T-helper 17 cell (primary cell): Measurements from ENCODE around the gene STYXL1. TPM values are rescaled to one million over a fixed set of nuclear protein-coding genes. Genes with fewer than 3 reads are reported as not detected.

Experiments
- ATAC-seq: fragments of 150-1000 bp; cut with Tn5 transposase; 2 replicates; pipeline ENCODE4 v1.10.0; 2021; ENCODE audit warnings: mild to moderate bottlenecking, moderate library complexity
- DNase-seq, 3 donors: peaks; one replicate each; pipeline versions ENCODE4 v3.0.0 to v3.0.0-alpha.2; 2020 to 2021
- H3K9me3 ChIP-seq: one replicate; pipeline ENCODE4 v1.7.0; 2013; ENCODE audit warnings: low read length, mild to moderate bottlenecking; ENCODE audit not compliant: control insufficient read depth, poor library complexity, severe bottlenecking
- H3K27ac Mint-ChIP-seq: one replicate; pipeline ENCODE4 v1.8.0; 2022; ENCODE audit warnings: mild to moderate bottlenecking, moderate library complexity, mixed read lengths
- H3K27me3 Mint-ChIP-seq: one replicate; pipeline ENCODE4 v1.8.0; 2022; ENCODE audit warnings: mixed read lengths
- H3K36me3 Mint-ChIP-seq: one replicate; pipeline ENCODE4 v1.8.0; 2022; ENCODE audit warnings: low read depth, mixed read lengths
- H3K4me1 Mint-ChIP-seq: one replicate; pipeline ENCODE4 v1.8.0; 2022; ENCODE audit warnings: mild to moderate bottlenecking, mixed read lengths
- H3K4me3 Mint-ChIP-seq: one replicate; pipeline ENCODE4 v1.8.0; 2022; ENCODE audit warnings: mild to moderate bottlenecking, moderate library complexity, mixed read lengths
- total RNA-seq, 4 donors: library from RNA in 2 of 4; stranded (reverse) in 2 of 4; gene quantifications; one replicate each; pipeline ENCODE4 v1.2.3 and lab custom pipeline; 2022 to 2026

STYXL1 gene
- total RNA-seq, 2 donors from 2014 or later, result 9.0 to 16.5 TPM

DNA sequence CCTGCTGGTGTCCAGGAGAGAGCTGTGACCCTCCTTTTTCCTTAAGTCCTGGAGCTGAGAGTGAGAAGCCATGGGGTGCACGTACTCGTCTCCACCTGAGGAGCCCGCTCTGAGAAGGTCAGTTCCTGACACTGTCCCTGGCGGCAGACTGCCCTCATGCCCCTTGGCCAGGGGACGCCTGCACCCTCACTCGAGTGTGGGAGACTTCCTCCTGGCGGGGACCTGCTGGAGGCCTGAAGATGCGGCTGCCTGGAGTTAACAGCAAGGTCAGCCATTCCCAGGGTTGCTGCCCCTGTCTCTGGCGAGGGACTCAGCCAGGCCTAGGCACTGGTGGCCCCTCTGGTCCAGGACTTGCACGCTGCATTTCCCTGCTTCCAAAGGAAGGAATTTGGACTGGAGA, 79.8 kb downstream of the STYXL1 start:
- Mint-ChIP-seq H3K4me3 (no peak overlapping the region), H3K36me3 (peaks cover 7% of the 10 kb centered on the region), H3K27ac (no peak overlapping the region), H3K27me3 (no peaks in the 10 kb centered on the region), H3K4me1 (peaks cover 11% of the 10 kb centered on the region)
- no peaks in the 10 kb centered on the region for H3K9me3 ChIP-seq
- ATAC-seq (no peak), DNase-seq (no peak)

DNA sequence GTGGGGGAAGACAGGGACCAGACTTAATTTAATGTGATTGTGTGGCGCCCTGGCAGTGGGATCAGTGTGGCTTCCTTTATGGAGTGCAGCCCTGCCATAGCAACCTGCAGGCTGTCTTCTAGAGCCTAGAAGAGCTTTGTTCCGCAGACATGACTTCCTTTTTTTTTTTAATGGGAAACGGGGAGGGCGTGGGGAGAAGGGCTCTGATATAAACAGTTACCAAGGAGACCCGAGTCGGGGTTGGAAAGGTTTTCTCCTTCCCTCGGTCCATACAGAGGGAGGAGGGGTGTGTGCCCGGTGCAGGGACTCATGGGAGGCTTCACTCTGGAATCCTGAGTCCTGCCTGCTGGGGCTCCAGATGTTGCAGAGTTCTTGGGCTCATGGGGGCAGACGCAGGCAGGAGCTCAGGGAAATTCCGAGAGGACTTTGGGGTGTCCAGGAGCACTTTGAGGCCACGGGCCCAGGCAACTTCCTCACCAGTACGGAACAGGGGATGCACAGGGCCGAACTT, 80.3 kb downstream of the STYXL1 start:
- Mint-ChIP-seq H3K4me3 (no peak overlapping the region), H3K36me3 (peaks cover 9% of the 10 kb centered on the region), H3K27me3 (no peaks in the 10 kb centered on the region), H3K27ac (no peak overlapping the region), H3K4me1 (peaks cover 16% of the 10 kb centered on the region)
- ATAC-seq (no peak), DNase-seq (no peak)
- no peaks in the 10 kb centered on the region for H3K9me3 ChIP-seq

DNA sequence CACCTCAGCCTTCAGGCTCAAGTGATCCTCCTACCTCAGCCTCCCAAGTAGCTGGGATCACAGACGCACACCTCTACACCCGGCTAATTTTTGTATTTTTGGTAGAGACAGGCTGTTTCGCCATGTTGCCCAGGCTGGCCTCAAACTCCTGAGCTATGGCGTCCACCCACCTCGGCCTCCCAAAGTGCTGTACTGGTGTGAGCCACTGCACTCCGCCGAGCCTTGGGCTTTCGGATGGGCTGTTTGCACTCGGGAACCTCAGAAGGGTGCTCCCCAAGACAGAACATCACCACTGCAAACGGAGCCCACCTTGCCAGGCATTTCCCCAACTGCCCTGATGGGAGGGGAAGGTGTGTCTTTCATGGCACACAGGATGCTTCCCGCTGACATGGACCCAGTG, 80.7 kb downstream of the STYXL1 start:
- Mint-ChIP-seq H3K27me3 (no peaks in the 10 kb centered on the region), H3K4me1 (peaks cover 17% of the 10 kb centered on the region), H3K4me3 (no peak overlapping the region), H3K27ac (no peak overlapping the region), H3K36me3 (peaks cover 7% of the 10 kb centered on the region)
- no peaks in the 10 kb centered on the region for H3K9me3 ChIP-seq
- ATAC-seq (no peak), DNase-seq (no peak)

DNA sequence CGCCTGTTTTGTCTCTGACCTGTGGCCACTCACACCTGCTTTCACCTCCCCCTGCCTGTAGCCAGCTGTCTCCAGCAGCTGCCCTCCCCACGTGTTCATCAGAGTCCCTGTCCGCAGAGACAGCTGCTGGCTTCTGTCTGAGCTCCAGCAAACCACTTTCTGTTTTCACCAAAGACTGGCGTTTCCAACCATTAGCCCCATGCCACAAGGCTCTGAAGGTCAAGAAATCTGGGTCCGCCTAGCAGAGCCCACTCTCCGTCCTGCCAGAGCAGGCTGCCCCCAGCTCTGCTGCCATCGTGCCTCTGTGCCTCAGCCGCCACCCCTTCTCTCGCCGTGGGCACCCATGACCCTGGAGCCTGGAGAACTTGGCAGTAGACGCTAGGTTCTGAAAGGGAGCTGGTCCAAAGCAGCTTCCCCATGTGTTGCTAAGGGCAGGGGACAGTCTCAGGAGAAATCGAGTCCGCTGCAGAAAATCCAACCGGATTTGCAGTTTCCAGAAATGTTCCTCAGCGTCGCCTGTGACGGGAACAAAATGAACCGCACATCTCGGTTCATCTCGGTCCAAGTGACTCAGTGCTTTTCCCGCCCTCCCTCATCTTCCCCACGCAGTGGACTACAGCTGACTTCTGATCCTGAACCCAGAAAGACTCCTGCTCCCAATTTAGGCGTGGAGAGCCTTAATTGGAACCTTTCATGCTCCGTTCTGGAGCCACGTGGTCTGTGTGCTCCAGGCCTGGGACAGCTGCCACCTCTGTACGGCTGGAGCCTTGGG, 81.4 kb downstream of the STYXL1 start:
- no peak for DNase-seq
- ATAC-seq, result no peak
- Mint-ChIP-seq H3K27ac (peak overlapping the region; percentile 21), H3K4me3 (no peak overlapping the region), H3K4me1 (peaks cover 16% of the 10 kb centered on the region), H3K36me3 (peaks cover 5% of the 10 kb centered on the region), H3K27me3 (no peaks in the 10 kb centered on the region)
- no peaks in the 10 kb centered on the region for H3K9me3 ChIP-seq

DNA sequence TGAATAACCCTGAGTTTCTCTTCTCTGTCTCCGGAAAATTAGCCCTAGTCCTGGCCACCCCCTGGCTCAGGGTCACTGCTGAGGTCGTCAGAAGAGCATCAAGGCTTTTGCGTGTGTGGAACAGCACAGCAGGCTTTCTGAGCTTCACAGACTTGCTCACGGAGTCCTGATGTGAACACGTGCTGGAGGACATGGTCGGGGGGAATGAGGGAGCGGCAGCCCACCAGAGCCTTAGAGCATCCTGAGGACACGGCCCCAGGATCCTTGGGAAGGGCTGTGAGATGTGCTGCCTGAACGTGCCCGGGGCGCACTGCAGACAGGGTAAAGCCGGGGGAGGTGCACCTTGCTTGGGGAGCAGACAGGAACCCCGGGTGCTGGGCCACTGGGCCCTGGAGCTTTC, 82.2 kb downstream of the STYXL1 start:
- Mint-ChIP-seq H3K36me3 (peaks cover 5% of the 10 kb centered on the region), H3K27me3 (no peaks in the 10 kb centered on the region), H3K27ac (no peak overlapping the region)

DNA sequence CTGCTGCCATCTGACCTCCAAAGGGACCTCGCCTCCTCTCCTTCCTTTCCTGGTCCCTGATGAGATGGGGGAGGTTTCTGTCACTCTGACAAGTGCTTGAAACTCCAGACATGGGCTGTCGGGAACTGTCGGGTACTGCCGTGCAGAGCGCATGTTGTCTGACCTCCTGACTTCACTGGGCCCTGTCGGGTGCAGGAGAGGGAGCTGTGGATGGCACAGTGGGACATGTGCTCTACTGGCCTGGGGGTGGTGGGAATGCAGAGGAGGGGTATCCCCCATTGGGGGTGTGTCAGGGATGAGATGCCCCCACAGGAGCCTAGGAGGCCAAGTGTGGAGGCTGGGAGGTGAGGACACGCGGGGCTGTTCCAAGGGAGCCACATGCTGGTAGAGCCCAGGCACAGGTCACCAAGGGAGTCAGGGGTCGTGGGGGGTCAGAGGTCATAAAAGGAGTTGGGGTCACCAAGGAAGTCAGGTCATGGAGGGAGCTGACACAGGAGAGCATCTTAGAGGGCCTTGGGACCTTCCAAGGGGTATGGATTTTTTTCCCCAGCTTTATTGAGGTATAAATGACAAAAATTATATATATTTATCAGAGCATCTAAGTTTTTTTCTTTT, 84.3 kb downstream of the STYXL1 start:
- Mint-ChIP-seq H3K4me3 (no peak overlapping the region), H3K27ac (no peak overlapping the region), H3K27me3 (no peaks in the 10 kb centered on the region), H3K36me3 (peaks cover 5% of the 10 kb centered on the region), H3K4me1 (peaks cover 11% of the 10 kb centered on the region)
- DNase-seq, result no peak
- no peak for ATAC-seq
- H3K9me3 ChIP-seq, result no peaks in the 10 kb centered on the region

More for the DNA sequence above, 82.2 kb downstream of the STYXL1 start:
- no peaks in the 10 kb centered on the region for H3K9me3 ChIP-seq
- ATAC-seq (no peak), DNase-seq (no peak)
- H3K4me1 Mint-ChIP-seq, result peaks cover 15% of the 10 kb centered on the region
- H3K4me3 Mint-ChIP-seq, result no peak overlapping the region

DNA sequence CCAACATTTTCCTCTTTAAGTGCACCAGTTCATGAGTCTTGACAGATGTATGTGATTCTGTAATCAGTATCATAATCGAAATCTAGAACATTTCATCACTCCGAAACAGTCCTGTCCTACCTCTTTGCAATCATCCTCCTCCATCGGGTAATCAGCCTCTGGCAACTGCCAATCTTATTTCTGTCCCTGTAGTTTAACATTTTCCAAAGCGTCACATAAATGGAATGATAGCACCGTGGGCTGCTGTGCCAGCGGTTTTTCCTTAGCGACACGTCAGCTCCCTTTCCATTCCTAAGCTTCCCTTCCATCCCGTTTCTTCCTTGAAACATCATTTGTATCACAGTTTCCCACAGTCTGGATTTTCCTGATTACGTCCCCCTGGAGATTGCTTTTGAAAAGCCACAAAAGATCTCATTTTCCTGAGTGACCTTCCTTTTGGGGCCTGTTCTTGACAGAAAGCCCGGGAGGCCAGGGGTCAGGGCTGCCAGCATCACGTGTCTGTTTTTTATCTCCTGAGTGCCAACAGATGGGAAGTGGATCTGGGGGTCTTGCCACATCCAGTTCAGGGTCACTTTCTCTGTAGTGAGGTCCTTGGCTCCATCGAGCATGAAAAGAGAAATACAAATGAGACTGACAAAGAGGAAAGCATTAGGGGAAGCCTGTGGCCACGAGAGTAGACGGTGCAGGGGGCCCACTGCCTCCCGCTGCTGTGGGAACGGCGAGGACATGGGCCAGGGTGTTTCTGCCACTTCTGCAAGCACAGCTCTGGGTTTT, 85.0 kb downstream of the STYXL1 start:
- ATAC-seq (no peak), DNase-seq (no peak)
- Mint-ChIP-seq H3K27me3 (no peaks in the 10 kb centered on the region), H3K4me3 (no peak overlapping the region), H3K4me1 (peaks cover 11% of the 10 kb centered on the region), H3K27ac (no peak overlapping the region), H3K36me3 (peaks cover 5% of the 10 kb centered on the region)
- H3K9me3 ChIP-seq, result no peaks in the 10 kb centered on the region

DNA sequence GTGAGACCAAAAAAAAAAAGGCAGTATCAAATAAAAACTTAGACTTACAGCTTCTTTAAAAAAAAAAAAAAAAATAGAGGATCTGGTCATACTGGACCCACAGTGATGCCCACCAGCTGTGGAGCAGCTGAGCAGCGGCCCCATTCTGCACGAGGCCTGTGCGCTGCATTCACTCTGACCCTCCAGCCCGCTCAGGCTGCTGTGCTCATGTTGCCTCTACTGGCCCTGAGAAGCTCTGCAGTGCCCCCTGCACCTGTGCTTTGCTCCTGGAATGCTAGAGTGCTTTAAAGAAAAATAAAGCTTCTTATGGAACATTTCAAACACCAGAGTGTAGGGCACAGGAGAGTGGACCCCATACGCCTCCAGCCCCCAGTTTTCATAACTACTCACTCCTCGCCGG, 86.6 kb downstream of the STYXL1 start:
- Mint-ChIP-seq H3K27me3 (no peaks in the 10 kb centered on the region), H3K4me1 (peaks cover 11% of the 10 kb centered on the region), H3K4me3 (no peak overlapping the region), H3K36me3 (peaks cover 5% of the 10 kb centered on the region), H3K27ac (no peak overlapping the region)
- DNase-seq (no peak), ATAC-seq (no peak)
- H3K9me3 ChIP-seq, result no peaks in the 10 kb centered on the region

DNA sequence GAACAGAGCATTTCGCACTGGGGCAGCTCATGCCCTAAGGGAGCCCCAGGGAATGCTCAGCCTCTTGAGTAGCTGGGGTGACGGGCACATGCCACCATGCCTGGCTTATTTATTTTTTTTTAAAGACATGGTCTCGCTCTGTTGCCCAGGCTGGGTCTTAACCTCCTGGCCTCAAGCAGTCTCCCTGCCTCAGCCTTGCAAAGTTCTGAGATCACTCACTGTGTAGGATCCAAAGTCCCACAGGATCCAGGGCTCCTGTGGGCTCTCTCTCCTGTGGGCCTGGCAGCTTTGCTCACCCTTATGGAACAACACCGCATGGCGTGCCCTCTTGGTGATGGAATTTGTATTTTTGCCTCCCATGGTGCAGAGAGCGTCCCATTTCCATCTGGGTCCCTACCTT, 87.4 kb downstream of the STYXL1 start:
- ATAC-seq (no peak), DNase-seq (no peak)
- Mint-ChIP-seq H3K4me3 (no peak overlapping the region), H3K36me3 (peaks cover 8% of the 10 kb centered on the region), H3K4me1 (peaks cover 8% of the 10 kb centered on the region), H3K27me3 (no peaks in the 10 kb centered on the region), H3K27ac (no peak overlapping the region)
- no peaks in the 10 kb centered on the region for H3K9me3 ChIP-seq

DNA sequence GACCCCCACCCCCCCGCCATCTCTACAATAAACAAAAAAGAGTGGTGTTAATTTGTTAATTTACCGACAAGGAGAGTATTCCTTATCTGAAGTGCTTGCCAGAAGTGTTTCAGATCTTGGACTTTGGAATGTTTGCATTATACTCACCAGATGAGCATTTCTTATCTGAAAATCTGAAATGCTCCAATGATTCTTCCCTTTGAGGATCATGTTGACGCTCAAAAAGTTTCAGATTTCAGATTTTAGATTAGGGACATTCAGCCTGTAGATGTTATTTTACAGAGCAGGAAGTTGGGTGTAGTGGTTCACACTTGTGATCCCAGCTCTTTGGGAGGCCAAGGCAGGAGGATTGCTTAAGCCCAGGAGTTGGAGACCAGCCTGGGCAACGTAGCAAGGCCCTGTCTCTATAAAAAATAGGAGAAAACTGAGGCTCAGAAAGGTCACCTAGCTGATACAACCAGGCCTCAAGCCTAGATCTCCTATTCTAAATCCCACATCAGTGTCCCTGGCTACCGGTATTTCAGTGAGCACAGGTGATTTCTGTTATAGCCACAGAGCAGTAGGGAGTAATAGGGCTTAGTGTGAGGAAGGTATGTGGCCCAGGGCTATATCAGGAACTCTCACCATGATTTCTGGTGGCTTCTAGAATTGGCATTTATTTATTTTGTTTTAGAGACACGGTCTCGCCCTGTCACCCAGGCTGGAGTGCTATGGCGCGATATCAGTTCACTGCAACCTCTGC, 88.8 kb downstream of the STYXL1 start:
- H3K4me1 Mint-ChIP-seq, result peaks cover 8% of the 10 kb centered on the region
- no peak overlapping the region for H3K27ac Mint-ChIP-seq
- DNase-seq, result no peak
- H3K27me3 Mint-ChIP-seq, result no peaks in the 10 kb centered on the region
- no peak for ATAC-seq
- H3K36me3 Mint-ChIP-seq, result peaks cover 10% of the 10 kb centered on the region
- H3K9me3 ChIP-seq, result no peaks in the 10 kb centered on the region
- no peak overlapping the region for H3K4me3 Mint-ChIP-seq

DNA sequence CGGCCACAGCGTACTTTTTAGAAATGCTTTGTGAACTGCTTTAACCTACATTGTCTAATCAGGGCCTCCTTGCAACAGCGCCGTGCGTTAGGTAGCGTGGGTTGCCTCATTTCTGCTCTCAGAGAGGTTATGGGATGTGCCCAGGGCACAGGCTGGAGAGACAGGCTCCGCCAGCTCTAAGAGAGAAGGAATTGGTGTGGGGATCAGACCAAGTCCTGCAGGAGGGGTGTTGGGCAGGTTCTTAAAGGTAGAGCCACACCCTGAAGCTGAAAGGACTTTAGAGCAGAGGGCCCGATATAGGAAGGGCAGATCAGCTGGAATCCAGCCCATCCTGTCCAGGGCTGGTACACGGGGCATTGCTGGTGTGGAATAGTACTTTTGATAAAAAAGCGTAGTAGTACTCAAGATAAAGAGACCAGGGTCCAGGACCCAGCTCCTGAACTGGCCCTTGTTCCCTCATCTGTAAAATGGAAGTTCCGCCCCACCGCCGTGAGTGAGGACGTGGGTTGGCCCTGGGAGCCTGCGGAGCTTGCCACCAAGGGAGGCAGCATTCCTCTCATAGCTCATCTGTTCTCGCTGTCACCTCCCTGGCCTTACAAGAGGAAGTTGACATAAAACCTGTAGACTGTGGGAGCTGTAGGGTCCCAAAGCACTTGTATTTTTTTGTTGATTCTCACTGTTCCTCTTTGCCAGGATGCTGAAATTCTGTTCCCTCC, 90.6 kb downstream of the STYXL1 start:
- peaks cover 10% of the 10 kb centered on the region for H3K36me3 Mint-ChIP-seq
- no peaks in the 10 kb centered on the region for H3K27me3 Mint-ChIP-seq
- no peak for ATAC-seq
- H3K27ac Mint-ChIP-seq, result no peak overlapping the region
- DNase-seq, result no peak
- H3K9me3 ChIP-seq, result no peaks in the 10 kb centered on the region
- no peak overlapping the region for H3K4me3 Mint-ChIP-seq
- H3K4me1 Mint-ChIP-seq, result peaks cover 2% of the 10 kb centered on the region

DNA sequence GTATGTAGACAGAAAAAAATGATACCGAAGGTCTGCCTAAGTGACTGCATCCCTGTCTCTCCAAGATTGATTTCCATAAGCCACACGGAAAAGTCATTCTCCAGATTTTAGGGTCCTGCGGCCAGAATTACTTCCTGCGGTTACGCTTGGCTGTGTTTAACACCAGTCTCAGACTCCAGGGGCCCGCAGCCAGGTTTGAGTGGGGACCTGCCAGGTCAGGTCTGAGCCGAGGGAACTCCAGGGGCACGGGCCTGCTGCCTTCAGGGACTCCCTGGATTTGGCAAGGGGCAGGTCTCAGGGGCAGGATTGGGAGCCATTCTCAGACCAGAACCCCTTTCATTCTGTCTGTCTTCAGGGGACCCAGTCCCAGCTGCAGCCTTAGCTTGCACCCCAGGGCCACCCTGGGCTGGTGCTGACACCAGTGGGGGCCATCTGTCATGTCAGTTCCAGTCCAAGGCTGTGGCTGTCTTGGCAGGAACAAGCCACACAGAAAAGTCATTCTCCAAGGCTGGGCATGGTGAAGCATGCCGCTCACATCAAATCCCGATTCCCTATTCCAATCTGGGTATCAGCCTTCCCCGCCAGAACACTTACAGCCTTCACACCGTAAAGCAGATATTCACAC, 92.4 kb downstream of the STYXL1 start:
- no peaks in the 10 kb centered on the region for H3K4me1 Mint-ChIP-seq
- H3K27ac Mint-ChIP-seq, result no peak overlapping the region
- no peaks in the 10 kb centered on the region for H3K27me3 Mint-ChIP-seq
- DNase-seq (no peak), ATAC-seq (no peak)
- H3K4me3 Mint-ChIP-seq, result no peak overlapping the region
- no peaks in the 10 kb centered on the region for H3K9me3 ChIP-seq
- H3K36me3 Mint-ChIP-seq, result peaks cover 8% of the 10 kb centered on the region
